ENCODE measurements around the gene PHF1. TPM values are rescaled to one million over a fixed set of nuclear protein-coding genes. Genes with fewer than 3 reads are reported as not detected.

The PHF1 gene
- total and polyA plus RNA-seq, 2 of the 13 experiments (the other 11 are each of a cell fraction or from before 2014, with no cell fraction given), result 25.4 to 61.9 TPM

DNA sequence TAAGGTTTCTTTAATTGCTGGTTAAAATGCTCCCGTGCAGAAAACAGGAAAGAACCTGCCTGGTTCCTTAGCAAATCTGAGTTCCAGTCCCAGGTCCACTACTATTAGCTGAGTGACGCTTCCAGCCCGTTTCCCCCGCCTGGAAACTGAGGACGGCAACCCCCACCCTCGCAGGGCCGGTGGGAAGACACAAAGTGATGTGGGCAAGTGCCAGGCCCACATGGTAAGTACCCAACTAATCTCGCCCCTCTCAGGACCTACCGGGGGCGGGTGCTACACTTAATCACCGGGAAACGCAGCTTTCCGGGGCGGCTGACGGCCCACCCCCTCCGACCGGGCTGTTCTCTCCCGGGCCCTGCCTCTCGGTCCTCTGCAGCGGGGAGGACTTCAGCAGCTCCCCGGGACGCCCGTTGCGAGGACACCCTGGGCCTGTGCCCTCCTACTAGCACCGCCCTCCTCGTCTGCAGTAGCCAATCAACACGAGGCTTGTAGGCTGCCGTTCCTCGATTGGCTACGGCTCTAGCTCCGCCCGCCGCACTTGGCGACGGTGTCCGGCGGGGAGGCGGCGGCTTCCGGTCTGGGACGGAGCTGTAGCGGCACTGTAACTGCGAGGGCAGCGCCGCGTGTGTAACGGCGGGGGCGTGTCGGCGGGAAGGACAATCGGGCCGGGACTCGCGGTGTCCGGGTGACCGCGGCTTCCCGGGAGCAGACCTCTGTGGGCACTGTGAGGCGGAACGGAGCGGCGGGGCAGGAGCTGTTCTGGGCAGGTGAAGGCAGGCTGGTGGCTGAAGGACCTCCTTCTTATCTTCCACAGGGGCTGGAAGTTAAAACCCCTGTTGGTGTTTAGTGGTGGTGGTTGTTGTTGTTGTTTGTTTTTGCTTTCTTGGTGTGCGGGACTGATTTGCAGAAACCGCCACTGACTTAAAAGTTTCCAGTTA lies 43.5 kb downstream of the PHF1 start, which contains the start of gene ZBTB9 (continued):
- TF ChIP-seq, protein P1, sequence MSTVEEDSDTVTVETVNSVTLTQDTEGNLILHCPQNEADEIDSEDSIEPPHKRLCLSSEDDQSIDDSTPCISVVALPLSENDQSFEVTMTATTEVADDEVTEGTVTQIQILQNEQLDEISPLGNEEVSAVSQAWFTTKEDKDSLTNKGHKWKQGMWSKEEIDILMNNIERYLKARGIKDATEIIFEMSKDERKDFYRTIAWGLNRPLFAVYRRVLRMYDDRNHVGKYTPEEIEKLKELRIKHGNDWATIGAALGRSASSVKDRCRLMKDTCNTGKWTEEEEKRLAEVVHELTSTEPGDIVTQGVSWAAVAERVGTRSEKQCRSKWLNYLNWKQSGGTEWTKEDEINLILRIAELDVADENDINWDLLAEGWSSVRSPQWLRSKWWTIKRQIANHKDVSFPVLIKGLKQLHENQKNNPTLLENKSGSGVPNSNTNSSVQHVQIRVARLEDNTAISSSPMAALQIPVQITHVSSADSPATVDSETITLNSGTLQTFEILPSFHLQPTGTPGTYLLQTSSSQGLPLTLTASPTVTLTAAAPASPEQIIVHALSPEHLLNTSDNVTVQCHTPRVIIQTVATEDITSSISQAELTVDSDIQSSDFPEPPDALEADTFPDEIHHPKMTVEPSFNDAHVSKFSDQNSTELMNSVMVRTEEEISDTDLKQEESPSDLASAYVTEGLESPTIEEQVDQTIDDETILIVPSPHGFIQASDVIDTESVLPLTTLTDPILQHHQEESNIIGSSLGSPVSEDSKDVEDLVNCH (CRISPR knock-in tag; IDR thresholded peaks at IDR 0.05), result no peak
- TF ChIP-seq, protein P2, sequence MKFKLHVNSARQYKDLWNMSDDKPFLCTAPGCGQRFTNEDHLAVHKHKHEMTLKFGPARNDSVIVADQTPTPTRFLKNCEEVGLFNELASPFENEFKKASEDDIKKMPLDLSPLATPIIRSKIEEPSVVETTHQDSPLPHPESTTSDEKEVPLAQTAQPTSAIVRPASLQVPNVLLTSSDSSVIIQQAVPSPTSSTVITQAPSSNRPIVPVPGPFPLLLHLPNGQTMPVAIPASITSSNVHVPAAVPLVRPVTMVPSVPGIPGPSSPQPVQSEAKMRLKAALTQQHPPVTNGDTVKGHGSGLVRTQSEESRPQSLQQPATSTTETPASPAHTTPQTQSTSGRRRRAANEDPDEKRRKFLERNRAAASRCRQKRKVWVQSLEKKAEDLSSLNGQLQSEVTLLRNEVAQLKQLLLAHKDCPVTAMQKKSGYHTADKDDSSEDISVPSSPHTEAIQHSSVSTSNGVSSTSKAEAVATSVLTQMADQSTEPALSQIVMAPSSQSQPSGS (CRISPR knock-in tag; IDR thresholded peaks at IDR 0.05), result peak; percentile 82
- TF ChIP-seq PHB2 (IDR thresholded peaks at IDR 0.05; ENCODE audit: partially characterized antibody) (no peak), MAFG (CRISPR knock-in tag; IDR thresholded peaks at IDR 0.05) (no peak), YEATS2 (CRISPR knock-in tag; IDR thresholded peaks at IDR 0.05; ENCODE audit: borderline replicate concordance) (peak; percentile 98), POLR2AphosphoS2 (IDR thresholded peaks at IDR 0.05; ENCODE audit: low read depth, low read length) (no peak), BORCS8-MEF2B (CRISPR knock-in tag; IDR thresholded peaks at IDR 0.05) (peak; percentile 93), NFYC (CRISPR knock-in tag; IDR thresholded peaks at IDR 0.05) (peak; percentile 100), FOXC1 (CRISPR knock-in tag; IDR thresholded peaks at IDR 0.05; ENCODE audit: borderline replicate concordance) (no peak), SCMH1 (CRISPR knock-in tag; IDR thresholded peaks at IDR 0.05; ENCODE audit: borderline replicate concordance) (no peak), NFATC3 (CRISPR knock-in tag; IDR thresholded peaks at IDR 0.05) (0 out of 2 replicates have a peak, but pooled peaks have one; percentile 49), ZNF607 (CRISPR knock-in tag; IDR thresholded peaks at IDR 0.05; ENCODE audit: borderline replicate concordance) (peak; percentile 93), ZNF747 (CRISPR knock-in tag; IDR thresholded peaks at IDR 0.05; ENCODE audit: borderline replicate concordance) (peak; percentile 42; the same call in 1 of the 2 replicates), TCF7 (IDR thresholded peaks at IDR 0.05; ENCODE audit: low read depth) (no peak), ZBTB42 (CRISPR knock-in tag; IDR thresholded peaks at IDR 0.05) (peak; percentile 32; the same call in 1 of the 2 replicates), ZBTB21 (CRISPR knock-in tag; IDR thresholded peaks at IDR 0.05) (no peak; the same call in 1 of the 2 replicates)
- TF ChIP-seq, protein P3, sequence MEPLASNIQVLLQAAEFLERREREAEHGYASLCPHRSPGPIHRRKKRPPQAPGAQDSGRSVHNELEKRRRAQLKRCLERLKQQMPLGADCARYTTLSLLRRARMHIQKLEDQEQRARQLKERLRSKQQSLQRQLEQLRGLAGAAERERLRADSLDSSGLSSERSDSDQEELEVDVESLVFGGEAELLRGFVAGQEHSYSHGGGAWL (CRISPR knock-in tag; IDR thresholded peaks at IDR 0.05), result peak; percentile 93; the same call in 1 of the 2 replicates
- TF ChIP-seq, protein P4, sequence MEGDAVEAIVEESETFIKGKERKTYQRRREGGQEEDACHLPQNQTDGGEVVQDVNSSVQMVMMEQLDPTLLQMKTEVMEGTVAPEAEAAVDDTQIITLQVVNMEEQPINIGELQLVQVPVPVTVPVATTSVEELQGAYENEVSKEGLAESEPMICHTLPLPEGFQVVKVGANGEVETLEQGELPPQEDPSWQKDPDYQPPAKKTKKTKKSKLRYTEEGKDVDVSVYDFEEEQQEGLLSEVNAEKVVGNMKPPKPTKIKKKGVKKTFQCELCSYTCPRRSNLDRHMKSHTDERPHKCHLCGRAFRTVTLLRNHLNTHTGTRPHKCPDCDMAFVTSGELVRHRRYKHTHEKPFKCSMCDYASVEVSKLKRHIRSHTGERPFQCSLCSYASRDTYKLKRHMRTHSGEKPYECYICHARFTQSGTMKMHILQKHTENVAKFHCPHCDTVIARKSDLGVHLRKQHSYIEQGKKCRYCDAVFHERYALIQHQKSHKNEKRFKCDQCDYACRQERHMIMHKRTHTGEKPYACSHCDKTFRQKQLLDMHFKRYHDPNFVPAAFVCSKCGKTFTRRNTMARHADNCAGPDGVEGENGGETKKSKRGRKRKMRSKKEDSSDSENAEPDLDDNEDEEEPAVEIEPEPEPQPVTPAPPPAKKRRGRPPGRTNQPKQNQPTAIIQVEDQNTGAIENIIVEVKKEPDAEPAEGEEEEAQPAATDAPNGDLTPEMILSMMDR (CRISPR knock-in tag; IDR thresholded peaks at IDR 0.05), result peak; percentile 49
- TF ChIP-seq, protein P5, sequence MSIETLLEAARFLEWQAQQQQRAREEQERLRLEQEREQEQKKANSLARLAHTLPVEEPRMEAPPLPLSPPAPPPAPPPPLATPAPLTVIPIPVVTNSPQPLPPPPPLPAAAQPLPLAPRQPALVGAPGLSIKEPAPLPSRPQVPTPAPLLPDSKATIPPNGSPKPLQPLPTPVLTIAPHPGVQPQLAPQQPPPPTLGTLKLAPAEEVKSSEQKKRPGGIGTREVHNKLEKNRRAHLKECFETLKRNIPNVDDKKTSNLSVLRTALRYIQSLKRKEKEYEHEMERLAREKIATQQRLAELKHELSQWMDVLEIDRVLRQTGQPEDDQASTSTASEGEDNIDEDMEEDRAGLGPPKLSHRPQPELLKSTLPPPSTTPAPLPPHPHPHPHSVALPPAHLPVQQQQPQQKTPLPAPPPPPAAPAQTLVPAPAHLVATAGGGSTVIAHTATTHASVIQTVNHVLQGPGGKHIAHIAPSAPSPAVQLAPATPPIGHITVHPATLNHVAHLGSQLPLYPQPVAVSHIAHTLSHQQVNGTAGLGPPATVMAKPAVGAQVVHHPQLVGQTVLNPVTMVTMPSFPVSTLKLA (IDR thresholded peaks at IDR 0.05), result peak; percentile 89
- TF ChIP-seq, protein P6, sequence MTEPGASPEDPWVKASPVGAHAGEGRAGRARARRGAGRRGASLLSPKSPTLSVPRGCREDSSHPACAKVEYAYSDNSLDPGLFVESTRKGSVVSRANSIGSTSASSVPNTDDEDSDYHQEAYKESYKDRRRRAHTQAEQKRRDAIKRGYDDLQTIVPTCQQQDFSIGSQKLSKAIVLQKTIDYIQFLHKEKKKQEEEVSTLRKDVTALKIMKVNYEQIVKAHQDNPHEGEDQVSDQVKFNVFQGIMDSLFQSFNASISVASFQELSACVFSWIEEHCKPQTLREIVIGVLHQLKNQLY (CRISPR knock-in tag; IDR thresholded peaks at IDR 0.05), result peak; percentile 30; the same call in 1 of the 2 replicates
